PC-9 (cell line): ENCODE data around the gene USP36. TPM values are rescaled to one million over a fixed set of nuclear protein-coding genes. Genes with fewer than 3 reads are reported as not detected.

Experiments
- BruUV-seq: library from RNA; stranded (reverse); fragments of 400-500 nt; replicated peaks from 2 replicates; lab custom pipeline; 2021; lab: Mats Ljungman, UMichigan
- CTCF ChIA-PET: fragments of 300-600 bp; sonication (Branson Sonifier 250); formaldehyde crosslinking; loops from one replicate; lab custom pipeline; 2022; ENCODE audit warnings: antibody characterized with exemption; lab: Charles Lee
- POLR2A ChIA-PET: fragments of 300-600 bp; sonication (Branson Sonifier 250); formaldehyde crosslinking; loops from one replicate; lab custom pipeline; 2022; ENCODE audit warnings: antibody characterized with exemption; ENCODE audit not compliant: unreplicated experiment; lab: Charles Lee
- DNase-seq, 2 experiments: peaks; one replicate each; pipeline versions ENCODE4 v3.0.0 to v3.0.0-alpha.2; 2015 to 2022; ENCODE audit warnings: mixed read lengths in 1 of 2
- H2AFZ ChIP-seq: fragments of 200-600 bp; sonication (generic); 2 replicates; pipeline ENCODE4 v1.8.1; 2017; ENCODE audit warnings: antibody characterized with exemption
- H3F3A ChIP-seq: fragments of 200-600 bp; sonication (generic); 2 replicates; pipeline ENCODE4 v1.8.1; 2017; ENCODE audit warnings: antibody characterized with exemption, mild to moderate bottlenecking, low read depth; ENCODE audit not compliant: insufficient read depth
- H3K27ac ChIP-seq: fragments of 200-600 bp; sonication (generic); 2 replicates; pipeline ENCODE4 v1.6.1; 2016; ENCODE audit warnings: mixed run types
- H3K27me3 ChIP-seq: fragments of 200-600 bp; sonication (generic); 2 replicates; pipeline ENCODE4 v1.6.1; 2016; ENCODE audit warnings: low read depth, mixed run types; ENCODE audit not compliant: insufficient read depth
- H3K36me3 ChIP-seq: fragments of 200-600 bp; sonication (generic); 2 replicates; pipeline ENCODE4 v1.6.1; 2016; ENCODE audit warnings: low read depth, mixed run types
- H3K4me1 ChIP-seq: fragments of 200-600 bp; sonication (generic); replicated peaks from 2 replicates; pipeline ENCODE4 v1.6.1; 2016; ENCODE audit warnings: mixed run types; ENCODE audit not compliant: insufficient read depth
- H3K4me2 ChIP-seq: fragments of 200-600 bp; sonication (generic); 2 replicates; pipeline ENCODE4 v1.6.1; 2017; ENCODE audit warnings: mixed run types
- H3K4me3 ChIP-seq: fragments of 200-600 bp; sonication (generic); 2 replicates; pipeline ENCODE4 v1.6.1; 2016; ENCODE audit warnings: mixed run types
- H3K79me2 ChIP-seq: fragments of 200-600 bp; sonication (generic); 2 replicates; pipeline ENCODE4 v1.6.1; 2017; ENCODE audit warnings: low read depth, mixed run types
- H3K9me2 ChIP-seq: fragments of 200-600 bp; sonication (generic); 2 replicates; pipeline ENCODE4 v1.8.1; 2017; ENCODE audit warnings: mild to moderate bottlenecking; ENCODE audit not compliant: insufficient read depth
- H3K9me3 ChIP-seq: fragments of 200-600 bp; sonication (generic); 2 replicates; pipeline ENCODE4 v1.8.1; 2016; ENCODE audit warnings: low read depth; ENCODE audit not compliant: insufficient read depth
- H4K20me1 ChIP-seq: fragments of 200-600 bp; sonication (generic); 2 replicates; pipeline ENCODE4 v1.8.1; 2017; ENCODE audit not compliant: insufficient read depth
- CTCF ChIP-seq: fragments of 200-600 bp; sonication (generic); conservative IDR thresholded peaks from 2 replicates; pipeline ENCODE4 v1.6.1; 2017; ENCODE audit warnings: mixed run types, antibody characterized with exemption, mild to moderate bottlenecking, moderate library complexity
- EZH2 ChIP-seq: fragments of 200-600 bp; sonication (generic); IDR thresholded peaks from 2 replicates; pipeline ENCODE4 v1.8.0; 2017; ENCODE audit warnings: antibody characterized with exemption, low read depth
- intact Hi-C: fragments of 100-400 bp; cut with micrococcal nuclease; formaldehyde crosslinking; loops from one replicate; pipeline ENCODE4 v1.10.0; 2022; ENCODE audit not compliant: unreplicated experiment
- total RNA-seq: library from RNA; stranded (reverse); gene quantifications from 2 replicates; pipeline ENCODE4 v1.2.3, GENCODE V29; 2021

The USP36 gene
- total RNA-seq, 1 experiment from 2014 or later: 46.2 TPM

GRCh38 chr17:78797213-78797612, 43.4 kb downstream of the USP36 start:
- no peak for TF ChIP-seq EZH2
- no peak for TF ChIP-seq CTCF
- no peaks in the 10 kb centered on the region for H3K36me3 ChIP-seq
- BruUV-seq: no TSS peak
- intact Hi-C loops: no loop called here
- H3K27me3 ChIP-seq: no peaks in the 10 kb centered on the region
- H3K27ac ChIP-seq: no peak overlapping the region
- no peaks in the 10 kb centered on the region for H3K9me3 ChIP-seq
- ChIA-PET CTCF (no interaction called here), POLR2A (no interaction called here)
- H2AFZ ChIP-seq: no peak overlapping the region
- H3K9me2 ChIP-seq: no peaks in the 10 kb centered on the region
- no peaks in the 10 kb centered on the region for H3F3A ChIP-seq
- no peaks in the 10 kb centered on the region for H3K79me2 ChIP-seq
- no peaks in the 10 kb centered on the region for H3K4me1 ChIP-seq
- peaks cover 4% of the 10 kb centered on the region for H4K20me1 ChIP-seq
- no peak overlapping the region for H3K4me3 ChIP-seq
- DNase-seq: no peak
- H3K4me2 ChIP-seq: no peak overlapping the region

- no peaks in the 10 kb centered on the region for H3K9me3 ChIP-seq
- H3K4me2 ChIP-seq: no peak overlapping the region
- no peaks in the 10 kb centered on the region for H3K4me1 ChIP-seq
- intact Hi-C loops: no loop called here
- CTCF ChIA-PET: no interaction called here
- H3K4me3 ChIP-seq: no peak overlapping the region
- H3F3A ChIP-seq: no peaks in the 10 kb centered on the region
- H3K27me3 ChIP-seq: no peaks in the 10 kb centered on the region
- no peak for DNase-seq
- H4K20me1 ChIP-seq: peaks cover 4% of the 10 kb centered on the region
- no peak overlapping the region for H3K27ac ChIP-seq
- H3K9me2 ChIP-seq: no peaks in the 10 kb centered on the region
- no peaks in the 10 kb centered on the region for H3K36me3 ChIP-seq
- no peak for TF ChIP-seq CTCF
- TF ChIP-seq EZH2: no peak
- no peak overlapping the region for H2AFZ ChIP-seq
- no TSS peak for BruUV-seq
- POLR2A ChIA-PET: no interaction called here
- no peaks in the 10 kb centered on the region for H3K79me2 ChIP-seq
Observed at GRCh38 chr17:78796517-78796900, 44.1 kb downstream of the USP36 start.

- H3K27ac ChIP-seq: no peak overlapping the region
- no peak for DNase-seq
- CTCF ChIA-PET: no interaction called here
- H3K9me2 ChIP-seq: no peaks in the 10 kb centered on the region
- POLR2A ChIA-PET: no interaction called here
- no peaks in the 10 kb centered on the region for H3K79me2 ChIP-seq
- no peaks in the 10 kb centered on the region for H3K36me3 ChIP-seq
- intact Hi-C loops: no loop called here
- H3K9me3 ChIP-seq: no peaks in the 10 kb centered on the region
- no peak overlapping the region for H3K4me2 ChIP-seq
- H3K4me1 ChIP-seq: no peaks in the 10 kb centered on the region
- no TSS peak for BruUV-seq
- peaks cover 4% of the 10 kb centered on the region; the same call in 1 of the 2 replicates for H4K20me1 ChIP-seq
- no peak overlapping the region for H3K4me3 ChIP-seq
- TF ChIP-seq CTCF (no peak), EZH2 (no peak)
- no peaks in the 10 kb centered on the region for H3F3A ChIP-seq
- no peak overlapping the region for H2AFZ ChIP-seq
- no peaks in the 10 kb centered on the region for H3K27me3 ChIP-seq
Observed at GRCh38 chr17:78795861-78796516, 44.6 kb downstream of the USP36 start.
